Stimulated activated effector memory CD8-positive, alpha-beta T cell treated with anti-CD3 and anti-CD28 coated beads, Interleukin-12 subunit alpha, Interleukin-12 subunit beta, amount 100 ng/mL, for 72 hours (primary cell): Measurements from ENCODE around the gene ZNF593OS.

Source experiments
- ATAC-seq: fragments of 150-1000 bp; cut with Tn5 transposase; 2 replicates; pipeline ENCODE4 v1.10.0; 2021
- DNase-seq, 2 donors: peaks; one replicate each; pipeline ENCODE4 v3.0.0; 2021 to 2022; ENCODE audit warnings: low spot score in 2 of 2
- H3K27ac Mint-ChIP-seq: one replicate; pipeline ENCODE4 v1.8.0; 2022; ENCODE audit warnings: mild to moderate bottlenecking, mixed read lengths
- H3K36me3 Mint-ChIP-seq: one replicate; pipeline ENCODE4 v1.8.0; 2022; ENCODE audit warnings: mild to moderate bottlenecking, mixed read lengths
- H3K4me1 Mint-ChIP-seq: one replicate; pipeline ENCODE4 v1.8.0; 2022; ENCODE audit warnings: mixed read lengths
- H3K4me3 Mint-ChIP-seq: one replicate; pipeline ENCODE4 v1.8.0; 2022; ENCODE audit warnings: mild to moderate bottlenecking, mixed read lengths
- H3K9me3 Mint-ChIP-seq: one replicate; pipeline ENCODE4 v1.8.0; 2022; ENCODE audit warnings: mixed read lengths

Gene ZNF593OS

GRCh38 chr1:26171084-26172072, at the start of gene ZNF593OS:
ZNF593OS (minus strand) TSS chr1:26171832; CDS start chr1:26171661, 171 bp downstream.
- peak within 1 kb of the TSS; percentile 90 for H3K27ac Mint-ChIP-seq
- DNase-seq: no peak
- H3K9me3 Mint-ChIP-seq: no peaks in the 10 kb centered on the region
- peak within 1 kb of the TSS; percentile 84 for H3K4me3 Mint-ChIP-seq
- peaks cover 22% of the 10 kb centered on the region for H3K4me1 Mint-ChIP-seq
- no peaks in the 10 kb centered on the region for H3K36me3 Mint-ChIP-seq
- no peak for ATAC-seq

- ATAC-seq (no peak), DNase-seq (no peak)
- H3K9me3 Mint-ChIP-seq: no peaks in the 10 kb centered on the region
- no peaks in the 10 kb centered on the region for H3K36me3 Mint-ChIP-seq
- H3K4me1 Mint-ChIP-seq: peaks cover 9% of the 10 kb centered on the region
- H3K4me3 Mint-ChIP-seq: no peak overlapping the region
- H3K27ac Mint-ChIP-seq: no peak overlapping the region
These were observed 49.5 kb upstream of the ZNF593OS start for GRCh38 chr1:26221094-26221493.

- ATAC-seq (no peak), DNase-seq (no peak)
- no peaks in the 10 kb centered on the region for H3K9me3 Mint-ChIP-seq
- H3K4me3 Mint-ChIP-seq: no peak overlapping the region
- peaks cover 2% of the 10 kb centered on the region for H3K4me1 Mint-ChIP-seq
- no peak overlapping the region for H3K27ac Mint-ChIP-seq
- H3K36me3 Mint-ChIP-seq: no peaks in the 10 kb centered on the region
These were observed 48.7 kb upstream of the ZNF593OS start for GRCh38 chr1:26220199-26220912.

GRCh38 chr1:26218906-26219494, 47.4 kb upstream of the ZNF593OS start:
- DNase-seq (no peak), ATAC-seq (no peak)
- no peak overlapping the region for H3K27ac Mint-ChIP-seq
- no peaks in the 10 kb centered on the region for H3K4me1 Mint-ChIP-seq
- H3K36me3 Mint-ChIP-seq: no peaks in the 10 kb centered on the region
- no peaks in the 10 kb centered on the region for H3K9me3 Mint-ChIP-seq
- H3K4me3 Mint-ChIP-seq: no peak overlapping the region

- DNase-seq (no peak), ATAC-seq (no peak)
- Mint-ChIP-seq H3K4me1 (no peaks in the 10 kb centered on the region), H3K27ac (no peak overlapping the region), H3K4me3 (no peak overlapping the region), H3K36me3 (no peaks in the 10 kb centered on the region), H3K9me3 (no peaks in the 10 kb centered on the region)
These were observed 43.6 kb upstream of the ZNF593OS start for GRCh38 chr1:26215246-26215645.

GRCh38 chr1:26213335-26213905, 41.8 kb upstream of the ZNF593OS start:
- no peaks in the 10 kb centered on the region for H3K36me3 Mint-ChIP-seq
- H3K9me3 Mint-ChIP-seq: no peaks in the 10 kb centered on the region
- no peak for DNase-seq
- no peak overlapping the region for H3K27ac Mint-ChIP-seq
- ATAC-seq: no peak
- no peaks in the 10 kb centered on the region for H3K4me1 Mint-ChIP-seq
- no peak overlapping the region for H3K4me3 Mint-ChIP-seq

GRCh38 chr1:26212726-26213125, 41.1 kb upstream of the ZNF593OS start:
- H3K9me3 Mint-ChIP-seq: no peaks in the 10 kb centered on the region
- no peaks in the 10 kb centered on the region for H3K36me3 Mint-ChIP-seq
- no peak overlapping the region for H3K27ac Mint-ChIP-seq
- H3K4me1 Mint-ChIP-seq: no peaks in the 10 kb centered on the region
- DNase-seq (no peak), ATAC-seq (no peak)
- H3K4me3 Mint-ChIP-seq: no peak overlapping the region

- Mint-ChIP-seq H3K4me3 (no peak overlapping the region), H3K36me3 (no peaks in the 10 kb centered on the region), H3K4me1 (no peaks in the 10 kb centered on the region), H3K27ac (no peak overlapping the region), H3K9me3 (no peaks in the 10 kb centered on the region)
- no peak for DNase-seq
- ATAC-seq: no peak
These were observed 38.7 kb upstream of the ZNF593OS start for GRCh38 chr1:26210147-26210870.

- no peaks in the 10 kb centered on the region for H3K36me3 Mint-ChIP-seq
- ATAC-seq (no peak), DNase-seq (no peak)
- no peaks in the 10 kb centered on the region for H3K9me3 Mint-ChIP-seq
- peaks cover 20% of the 10 kb centered on the region for H3K4me1 Mint-ChIP-seq
- peak overlapping the region; percentile 66 for H3K27ac Mint-ChIP-seq
- no peak overlapping the region for H3K4me3 Mint-ChIP-seq
These were observed 32.1 kb upstream of the ZNF593OS start for GRCh38 chr1:26203642-26204318.

- H3K9me3 Mint-ChIP-seq: no peaks in the 10 kb centered on the region
These were observed 28.8 kb upstream of the ZNF593OS start for GRCh38 chr1:26200413-26200812.

GRCh38 chr1:26197813-26198212, 26.2 kb upstream of the ZNF593OS start:
- H3K4me1 Mint-ChIP-seq: peaks cover 20% of the 10 kb centered on the region
- no peaks in the 10 kb centered on the region for H3K36me3 Mint-ChIP-seq
- H3K9me3 Mint-ChIP-seq: no peaks in the 10 kb centered on the region
- ATAC-seq (no peak), DNase-seq (no peak)
- H3K4me3 Mint-ChIP-seq: no peak overlapping the region
- H3K27ac Mint-ChIP-seq: no peak overlapping the region

More at GRCh38 chr1:26200413-26200812, 28.8 kb upstream of the ZNF593OS start:
- H3K27ac Mint-ChIP-seq: no peak overlapping the region
- peaks cover 20% of the 10 kb centered on the region for H3K4me1 Mint-ChIP-seq
- DNase-seq: no peak
- H3K4me3 Mint-ChIP-seq: no peak overlapping the region
- no peak for ATAC-seq
- H3K36me3 Mint-ChIP-seq: no peaks in the 10 kb centered on the region

- DNase-seq: no peak
- Mint-ChIP-seq H3K36me3 (no peaks in the 10 kb centered on the region), H3K4me1 (peaks cover 16% of the 10 kb centered on the region), H3K9me3 (no peaks in the 10 kb centered on the region), H3K4me3 (no peak overlapping the region), H3K27ac (no peak overlapping the region)
- ATAC-seq: no peak
These were observed 25.7 kb upstream of the ZNF593OS start for GRCh38 chr1:26197301-26197700.

- DNase-seq: no peak
- Mint-ChIP-seq H3K9me3 (no peaks in the 10 kb centered on the region), H3K27ac (no peak overlapping the region), H3K4me1 (peaks cover 8% of the 10 kb centered on the region), H3K4me3 (no peak overlapping the region), H3K36me3 (no peaks in the 10 kb centered on the region)
- no peak for ATAC-seq
These were observed 24.2 kb upstream of the ZNF593OS start for GRCh38 chr1:26195805-26196204.

GRCh38 chr1:26191739-26192138, 20.1 kb upstream of the ZNF593OS start:
- peaks cover 7% of the 10 kb centered on the region for H3K4me1 Mint-ChIP-seq
- no peak overlapping the region for H3K4me3 Mint-ChIP-seq
- ATAC-seq (no peak), DNase-seq (no peak)
- no peak overlapping the region for H3K27ac Mint-ChIP-seq
- H3K36me3 Mint-ChIP-seq: no peaks in the 10 kb centered on the region
- H3K9me3 Mint-ChIP-seq: no peaks in the 10 kb centered on the region
